ENCODE data around the gene RTF2. TPM values are rescaled to one million over a fixed set of nuclear protein-coding genes. Genes with fewer than 3 reads are reported as not detected.
A peak's percentile ranks its signal among the peaks of the same experiment; 100 is the strongest.

Gene RTF2, protein sequence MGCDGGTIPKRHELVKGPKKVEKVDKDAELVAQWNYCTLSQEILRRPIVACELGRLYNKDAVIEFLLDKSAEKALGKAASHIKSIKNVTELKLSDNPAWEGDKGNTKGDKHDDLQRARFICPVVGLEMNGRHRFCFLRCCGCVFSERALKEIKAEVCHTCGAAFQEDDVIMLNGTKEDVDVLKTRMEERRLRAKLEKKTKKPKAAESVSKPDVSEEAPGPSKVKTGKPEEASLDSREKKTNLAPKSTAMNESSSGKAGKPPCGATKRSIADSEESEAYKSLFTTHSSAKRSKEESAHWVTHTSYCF
- total RNA-seq (10 to 100 TPM; 47.6 to 62.4 (median 57.1) TPM), polyA plus RNA-seq (10 to 100 TPM; 71.5 to 84.6 (median 75.4) TPM)

DNA sequence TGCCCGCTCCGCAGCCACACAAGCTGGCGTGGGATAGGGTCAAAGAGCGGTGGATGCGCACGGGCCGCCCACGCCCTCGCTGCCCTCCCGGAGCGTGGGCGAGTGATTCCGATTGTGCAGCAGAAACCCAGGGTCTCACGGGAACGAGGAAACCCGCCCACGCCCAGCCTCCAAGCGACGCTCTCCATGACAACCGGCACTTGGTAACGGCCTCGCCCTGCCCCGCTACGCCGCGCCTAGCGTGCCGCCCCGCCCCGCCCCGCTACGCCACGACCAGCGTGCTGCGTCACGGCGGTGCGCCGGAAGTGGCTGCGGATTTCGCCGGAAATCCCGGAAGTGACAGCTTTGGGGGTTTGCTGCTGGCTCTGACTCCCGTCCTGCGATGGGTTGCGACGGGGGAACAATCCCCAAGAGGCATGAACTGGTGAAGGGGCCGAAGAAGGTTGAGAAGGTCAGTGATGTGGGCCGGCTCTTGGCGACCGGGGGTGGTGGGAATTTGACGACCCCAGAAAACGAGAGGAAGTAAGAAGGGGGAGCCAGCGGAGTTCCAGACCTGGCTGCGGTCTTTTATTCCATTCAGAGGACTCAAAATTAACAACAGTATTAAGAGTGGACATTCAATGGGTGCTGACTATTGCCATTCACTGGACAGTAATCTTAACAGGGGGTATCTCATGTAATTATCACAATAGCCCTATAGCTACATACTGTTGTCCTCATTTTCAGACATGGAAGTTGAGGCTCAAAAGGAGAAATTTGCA lies at the start of gene RTF2:
RTF2 (plus strand) TSS at position 312 of the 761 bp plus-strand sequence; CDS start at position 383, 71 bp downstream.
- no peaks in the 10 kb centered on the region for H3K9me3 ChIP-seq
- H3K36me3 ChIP-seq, result peaks cover under 1 to 17% (median 5%) of the 10 kb centered on the region in 4 donors
- 1% methylated on average over 55 of the region's 55 CpGs for WGBS, 2 donors
- H3K27me3 ChIP-seq, result no peaks in the 10 kb centered on the region
- peak; percentile 96 for DNase-seq
- intact Hi-C loops (cut with DNase I), result loop anchor here (2.0 kb wide), 1 partner anchor 76 kb away; the partner anchor contains the start of genes AURKA and CSTF1
- H3K4me3 ChIP-seq, result peak within 1 kb of the TSS; percentile 57 to 84 (median 75)
- peak within 1 kb of the TSS; percentile 78 to 88 (median 86) for H3K27ac ChIP-seq
- H3K4me1 ChIP-seq, result peaks cover 0 to 38% (median 20%) of the 10 kb centered on the region in 4 donors
- TF ChIP-seq POLR2A (IDR thresholded peaks at IDR 0.05) (peak in 1 of 2 donors; percentile 26), POLR2AphosphoS5 (IDR thresholded peaks at IDR 0.05) (peak; percentile 76 to 89 (median 88)), CTCF (IDR thresholded peaks at IDR 0.05) (no peak)

DNA sequence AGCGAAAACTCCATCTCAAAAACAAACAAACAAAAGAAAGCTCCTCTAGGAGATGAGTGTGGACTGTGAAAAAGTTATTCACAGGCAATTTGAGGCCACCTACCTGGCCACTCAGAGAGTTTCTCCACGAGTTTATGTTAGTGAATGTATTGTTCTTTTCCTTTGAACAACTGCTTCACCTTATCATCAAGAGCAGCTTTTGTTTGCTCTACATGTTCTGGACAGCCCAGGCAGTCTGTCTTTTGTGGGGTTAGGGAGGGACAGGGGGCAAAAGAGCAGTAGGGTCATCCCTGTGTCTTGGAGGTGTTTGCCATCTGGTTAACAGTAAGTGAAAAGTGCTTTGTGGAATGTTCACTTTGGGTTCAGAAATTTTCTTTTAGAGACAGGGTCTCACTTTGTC lies 48.4 kb upstream of the RTF2 start:
- intact Hi-C loops (cut with DNase I), result no loop called here
- no peaks in the 10 kb centered on the region for H3K9me3 ChIP-seq
- no peak overlapping the region for H3K4me3 ChIP-seq
- no peak for DNase-seq
- H3K36me3 ChIP-seq, result no peaks in the 10 kb centered on the region
- WGBS, 2 donors, result 76 to 78% methylated on average over 2 of the region's 2 CpGs
- no peak overlapping the region for H3K27ac ChIP-seq
- no peaks in the 10 kb centered on the region for H3K27me3 ChIP-seq
- no peaks in the 10 kb centered on the region for H3K4me1 ChIP-seq
- TF ChIP-seq CTCF (IDR thresholded peaks at IDR 0.05) (no peak), POLR2AphosphoS5 (IDR thresholded peaks at IDR 0.05) (no peak), POLR2A (IDR thresholded peaks at IDR 0.05) (no peak), EP300 (IDR thresholded peaks at IDR 0.05) (no peak)

DNA sequence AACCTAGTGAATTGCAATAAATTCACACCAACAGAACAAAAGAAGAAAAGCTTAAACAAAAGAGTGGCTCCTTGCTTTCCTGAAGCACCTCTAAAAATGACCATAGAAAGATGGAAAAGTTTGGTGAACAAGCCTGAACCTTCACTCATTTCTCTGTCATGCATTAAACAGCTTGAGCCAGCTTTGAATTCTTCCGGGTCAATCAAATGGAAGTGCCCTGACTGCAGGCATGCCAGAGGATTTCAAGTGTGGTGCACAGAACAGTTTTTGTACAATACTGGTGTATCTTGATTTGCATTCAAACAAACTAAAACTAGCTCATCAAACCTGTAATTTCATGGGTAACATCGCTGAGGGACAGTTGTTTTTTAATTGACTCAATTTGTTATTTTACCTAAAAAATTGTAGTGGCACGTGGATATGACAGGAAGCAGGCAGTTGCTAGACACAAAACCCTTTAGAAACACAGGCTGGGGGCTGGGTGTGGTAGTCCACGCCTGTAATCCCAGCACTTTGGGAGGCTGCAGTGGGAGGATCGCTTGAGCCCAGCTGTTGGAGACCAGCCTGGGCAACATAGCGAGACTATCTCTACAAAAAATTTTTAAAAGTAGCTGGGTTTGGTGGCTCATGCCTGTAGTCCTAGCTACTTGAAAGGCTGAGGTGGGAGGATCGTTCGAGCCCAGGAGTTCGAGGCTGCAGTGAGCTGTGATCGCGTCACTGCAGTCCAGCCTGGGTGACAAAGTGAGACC lies 47.3 kb upstream of the RTF2 start:
- TF ChIP-seq EP300 (IDR thresholded peaks at IDR 0.05) (no peak), POLR2A (IDR thresholded peaks at IDR 0.05) (no peak), POLR2AphosphoS5 (IDR thresholded peaks at IDR 0.05) (no peak)
- DNase-seq, result no peak
- no peaks in the 10 kb centered on the region for H3K36me3 ChIP-seq
- no peaks in the 10 kb centered on the region for H3K4me1 ChIP-seq
- intact Hi-C loops (cut with DNase I), result no loop called here
- no peak overlapping the region for H3K27ac ChIP-seq
- no peak overlapping the region for H3K4me3 ChIP-seq
- H3K27me3 ChIP-seq, result no peaks in the 10 kb centered on the region
- WGBS, 2 donors, result 77 to 81% methylated on average over 11 of the region's 11 CpGs
- H3K9me3 ChIP-seq, result no peaks in the 10 kb centered on the region

DNA sequence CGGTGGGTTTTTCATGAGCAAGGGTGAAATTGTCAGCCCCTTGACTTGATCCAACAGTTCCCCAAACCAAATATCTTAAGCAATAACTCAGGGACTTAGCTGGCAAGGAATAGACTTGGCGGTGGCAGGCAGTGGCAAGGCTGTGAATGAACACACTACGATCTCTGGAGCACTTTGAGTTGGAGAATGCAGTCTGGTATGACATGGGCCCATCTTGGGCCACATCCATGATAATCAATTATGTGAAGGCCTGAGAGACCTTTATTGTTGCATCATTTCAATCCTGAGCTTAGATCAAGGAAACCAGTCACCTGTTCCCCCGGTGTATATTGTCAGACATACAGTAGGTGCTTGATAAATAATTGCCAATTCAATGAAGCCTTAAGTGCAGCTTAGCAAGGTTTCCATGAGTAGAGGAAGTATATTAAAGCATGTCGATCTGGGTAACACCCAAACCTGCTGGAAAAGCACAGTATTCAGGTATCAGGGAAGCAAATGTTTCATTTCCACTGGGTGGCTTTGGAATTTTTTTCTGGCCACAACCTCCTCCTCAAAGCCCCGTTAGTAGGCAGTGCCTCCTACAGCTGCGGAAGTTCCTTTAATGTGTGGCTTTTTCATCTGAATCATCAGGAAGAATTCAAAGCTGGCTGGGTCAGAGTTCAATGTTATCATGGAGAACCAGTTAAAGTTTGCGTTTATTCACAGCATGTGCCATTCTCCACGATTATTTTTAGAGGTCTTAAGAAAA lies 46.2 kb upstream of the RTF2 start:
- Histone ChIP-seq H3K9me3 (no peaks in the 10 kb centered on the region), H3K27me3 (no peaks in the 10 kb centered on the region), H3K4me1 (no peaks in the 10 kb centered on the region), H3K4me3 (no peak overlapping the region), H3K36me3 (no peaks in the 10 kb centered on the region), H3K27ac (peak overlapping the region in 1 of 4 donors; percentile 11)
- 53 to 63% methylated on average over 9 of the region's 9 CpGs for WGBS, 2 donors
- DNase-seq, result no peak
- TF ChIP-seq CTCF (IDR thresholded peaks at IDR 0.05) (no peak), POLR2A (IDR thresholded peaks at IDR 0.05) (no peak), POLR2AphosphoS5 (IDR thresholded peaks at IDR 0.05) (no peak), EP300 (IDR thresholded peaks at IDR 0.05) (no peak)
- intact Hi-C loops (cut with DNase I), result no loop called here

Measured in sigmoid colon (tissue), 7 donors.